ENCODE measurements around the gene LIN9.
A peak's percentile ranks its signal among the peaks of the same experiment; 100 is the strongest.

LIN9 gene

GRCh38 chr1:226223157-226223785, 85.7 kb downstream of the LIN9 start, which contains the start of gene MIXL1:
MIXL1 (plus strand) TSS chr1:226223664; CDS start chr1:226223682, 18 bp downstream.
- peak within 1 kb of the TSS; percentile 87 for H3K4me3 Mint-ChIP-seq
- peaks cover 7% of the 10 kb centered on the region for H3K36me3 Mint-ChIP-seq (ENCODE audit: low read depth)
- peaks cover 5% of the 10 kb centered on the region for H3K27me3 Mint-ChIP-seq (ENCODE audit: low read depth, poor library complexity)
- DNase-seq, result peak; percentile 70
- H3K27ac Mint-ChIP-seq, result no peak within 1 kb of the TSS
- H3K9me3 Mint-ChIP-seq, result no peaks in the 10 kb centered on the region
- TF ChIP-seq CTCF (IDR thresholded peaks at IDR 0.05), result no peak
- peaks cover 32% of the 10 kb centered on the region for H3K4me1 Mint-ChIP-seq

GRCh38 chr1:226222686-226223085, 86.3 kb downstream of the LIN9 start:
- Mint-ChIP-seq H3K27me3 (ENCODE audit: low read depth, poor library complexity) (peaks cover 5% of the 10 kb centered on the region), H3K4me3 (peak overlapping the region; percentile 71)
- no peak for TF ChIP-seq CTCF (IDR thresholded peaks at IDR 0.05)

GRCh38 chr1:226220473-226221189, 88.3 kb downstream of the LIN9 start:
- H3K36me3 Mint-ChIP-seq (ENCODE audit: low read depth), result peaks cover under 1% of the 10 kb centered on the region
- H3K4me3 Mint-ChIP-seq, result peak overlapping the region; percentile 8
- peak overlapping the region; percentile 3 for H3K27ac Mint-ChIP-seq
- DNase-seq, result no peak
- H3K9me3 Mint-ChIP-seq, result no peaks in the 10 kb centered on the region
- peaks cover 48% of the 10 kb centered on the region for H3K4me1 Mint-ChIP-seq
- peaks cover 5% of the 10 kb centered on the region for H3K27me3 Mint-ChIP-seq (ENCODE audit: low read depth, poor library complexity)
- TF ChIP-seq CTCF (IDR thresholded peaks at IDR 0.05), result no peak

More at GRCh38 chr1:226222686-226223085, 86.3 kb downstream of the LIN9 start:
- Mint-ChIP-seq H3K27ac (no peak overlapping the region), H3K4me1 (peaks cover 34% of the 10 kb centered on the region), H3K36me3 (ENCODE audit: low read depth) (peaks cover 7% of the 10 kb centered on the region), H3K9me3 (no peaks in the 10 kb centered on the region)
- no peak for DNase-seq

GRCh38 chr1:226217273-226217672, 91.7 kb downstream of the LIN9 start:
- Mint-ChIP-seq H3K4me1 (peaks cover 56% of the 10 kb centered on the region), H3K4me3 (no peak overlapping the region), H3K9me3 (no peaks in the 10 kb centered on the region), H3K27ac (peak overlapping the region; percentile 50), H3K36me3 (ENCODE audit: low read depth) (no peaks in the 10 kb centered on the region), H3K27me3 (ENCODE audit: low read depth, poor library complexity) (peaks cover 4% of the 10 kb centered on the region)
- no peak for TF ChIP-seq CTCF (IDR thresholded peaks at IDR 0.05)
- DNase-seq, result no peak

GRCh38 chr1:226216056-226216455, 92.9 kb downstream of the LIN9 start:
- no peak for TF ChIP-seq CTCF (IDR thresholded peaks at IDR 0.05)
- Mint-ChIP-seq H3K36me3 (ENCODE audit: low read depth) (no peaks in the 10 kb centered on the region), H3K4me1 (peaks cover 57% of the 10 kb centered on the region), H3K9me3 (no peaks in the 10 kb centered on the region), H3K27ac (peak overlapping the region; percentile 24), H3K4me3 (no peak overlapping the region), H3K27me3 (ENCODE audit: low read depth, poor library complexity) (peaks cover 4% of the 10 kb centered on the region)
- DNase-seq, result no peak

All from nephron progenitor cell (in vitro differentiated cells).